ENCODE measurements around the gene ZNF576.
"Not testable (repeated sequence)": the region's sequence is repeated elsewhere in the genome, so short reads cannot be mapped to it uniquely, and the experiment has no call there.

The ZNF576 gene

DNA sequence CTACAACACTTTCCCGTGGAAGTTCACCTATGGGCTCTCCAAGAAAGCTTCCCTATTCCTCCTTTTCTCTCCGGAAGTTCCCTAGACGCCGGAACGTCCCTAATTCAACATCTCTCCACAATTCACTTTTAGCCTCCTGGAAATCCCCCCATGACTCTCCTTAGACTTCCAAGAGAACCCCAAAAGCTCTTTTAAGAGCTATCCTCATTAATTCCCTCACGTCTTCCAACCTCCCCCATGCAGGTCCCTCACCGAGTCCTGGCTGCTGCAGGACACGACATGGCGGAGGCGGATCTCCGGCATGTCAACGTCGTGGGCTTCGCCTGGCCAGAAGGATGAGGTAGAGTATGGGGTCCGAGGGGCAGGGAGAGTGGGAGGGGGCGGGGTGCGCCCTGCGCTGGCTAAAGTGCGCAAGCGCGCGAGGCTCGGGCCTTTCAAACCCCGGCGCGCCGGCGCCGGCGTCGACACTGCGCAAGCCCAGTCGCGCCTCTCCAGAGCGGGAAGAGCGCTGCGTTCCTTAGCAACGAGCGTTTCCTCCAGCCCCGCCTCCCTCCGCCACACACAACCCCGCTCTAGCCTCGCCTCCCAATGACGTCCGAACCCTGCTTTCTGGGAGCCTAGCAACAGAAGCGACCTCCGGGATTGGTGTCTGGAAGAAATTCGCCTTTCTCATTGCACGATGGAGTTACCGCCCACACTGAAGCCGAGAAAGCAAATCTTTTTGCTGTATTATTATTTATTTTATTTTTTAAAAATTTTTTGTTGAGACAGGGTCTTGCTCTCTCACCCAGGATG, 21.0 kb upstream of the ZNF576 start, which contains the start of the genes PINLYP and XRCC1:
Gene PINLYP, plus strand, starts transcription at position 646 of the 795 bp plus-strand sequence. CDS start 1,391 bp downstream, outside the sequence.
Gene XRCC1, minus strand, starts transcription at position 372 of the 795 bp plus-strand sequence. Its CDS starts 69 bp downstream, at position 303.
- DNase-seq (ENCODE audit: low spot score): peak; percentile 99

- DNase-seq (ENCODE audit: low spot score): no peak
Observed at GRCh38 chr19:43575955-43576878, 20.2 kb upstream of the ZNF576 start.

DNA sequence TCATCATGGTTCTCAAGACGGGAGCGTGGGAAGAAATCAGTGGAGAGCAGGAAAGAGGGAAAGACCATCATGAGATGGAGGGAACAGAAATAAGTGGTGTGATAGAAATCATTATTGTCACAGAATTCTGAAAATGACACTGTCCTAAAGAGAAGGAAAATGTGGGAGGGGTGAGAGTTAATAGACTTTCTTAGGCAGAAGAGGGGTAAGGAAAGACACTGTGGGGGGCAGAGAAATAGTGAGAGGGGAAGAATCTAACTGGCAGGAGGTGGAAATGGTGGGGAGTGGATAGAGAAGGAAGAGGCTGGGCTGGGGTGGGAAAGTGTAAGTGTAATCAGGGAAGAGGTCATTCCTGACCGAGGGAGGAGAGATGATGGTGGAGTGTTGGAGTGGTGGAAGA, 17.6 kb upstream of the ZNF576 start:
- DNase-seq (ENCODE audit: low spot score): no peak

- DNase-seq (ENCODE audit: low spot score): no peak
Observed at GRCh38 chr19:43581467-43581866, 14.9 kb upstream of the ZNF576 start.

GRCh38 chr19:43582495-43582894, 13.9 kb upstream of the ZNF576 start:
- no peak for DNase-seq (ENCODE audit: low spot score)

DNA sequence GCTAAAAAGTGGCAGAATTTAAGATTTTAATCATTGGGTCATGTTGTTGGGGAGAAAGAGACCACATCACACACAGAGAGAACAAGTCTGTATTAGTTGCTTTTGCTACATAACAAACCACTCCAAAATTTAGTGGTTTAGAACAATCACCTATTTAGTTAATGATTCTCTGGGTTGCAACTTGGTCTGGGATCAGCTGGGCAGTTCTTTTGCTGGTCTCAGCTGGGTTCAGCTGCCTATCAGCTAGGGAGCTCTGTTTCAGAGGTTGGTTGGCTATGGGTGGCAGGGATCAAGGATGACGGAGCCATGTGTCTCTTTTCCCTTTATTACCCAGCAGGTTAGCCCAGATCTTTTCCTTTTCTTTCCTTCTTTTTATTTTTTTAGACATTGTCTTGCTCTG, 11.9 kb upstream of the ZNF576 start:
- DNase-seq (ENCODE audit: low spot score): no peak

DNA sequence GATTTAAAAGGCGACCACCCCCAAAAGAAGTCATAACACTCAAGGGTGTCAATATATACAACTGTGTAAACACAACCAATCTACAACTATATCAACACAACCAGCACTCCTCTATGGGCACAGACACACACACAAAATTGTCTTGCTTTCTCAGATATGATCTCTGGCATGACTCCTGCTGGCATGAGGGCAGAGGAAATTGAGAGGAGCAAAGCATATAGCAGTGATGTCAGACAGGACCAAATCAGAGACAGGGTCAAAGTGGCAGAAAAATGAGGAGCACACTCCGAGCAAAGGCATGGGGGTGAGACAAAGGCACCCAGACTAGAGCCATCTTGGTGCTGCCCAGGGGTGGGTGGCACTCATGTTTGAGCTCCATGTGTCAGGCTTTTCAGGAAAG, 10.0 kb upstream of the ZNF576 start:
- DNase-seq (ENCODE audit: low spot score): no peak

GRCh38 chr19:43587029-43587428, 9.4 kb upstream of the ZNF576 start:
- DNase-seq (ENCODE audit: low spot score): not testable (repeated sequence)

DNA sequence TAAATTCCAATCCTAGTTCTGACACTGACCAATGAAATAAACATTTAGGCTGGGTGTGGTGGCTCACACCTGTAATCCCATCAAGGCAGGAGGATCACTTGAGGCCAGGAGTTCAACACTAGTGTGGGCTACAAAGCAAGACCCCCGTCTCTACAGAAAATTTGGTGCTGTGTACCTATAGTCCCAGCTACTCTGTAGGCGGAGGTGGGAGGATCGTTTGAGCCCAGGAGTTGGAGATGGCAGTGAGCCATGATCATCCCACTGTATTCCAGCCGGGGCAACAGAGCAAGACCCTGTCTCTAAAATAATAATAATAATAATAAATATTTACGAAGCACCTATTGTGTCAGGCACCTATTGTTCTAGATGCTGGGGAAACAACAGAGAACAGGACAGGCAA, 7.1 kb upstream of the ZNF576 start:
- DNase-seq (ENCODE audit: low spot score): no peak

DNA sequence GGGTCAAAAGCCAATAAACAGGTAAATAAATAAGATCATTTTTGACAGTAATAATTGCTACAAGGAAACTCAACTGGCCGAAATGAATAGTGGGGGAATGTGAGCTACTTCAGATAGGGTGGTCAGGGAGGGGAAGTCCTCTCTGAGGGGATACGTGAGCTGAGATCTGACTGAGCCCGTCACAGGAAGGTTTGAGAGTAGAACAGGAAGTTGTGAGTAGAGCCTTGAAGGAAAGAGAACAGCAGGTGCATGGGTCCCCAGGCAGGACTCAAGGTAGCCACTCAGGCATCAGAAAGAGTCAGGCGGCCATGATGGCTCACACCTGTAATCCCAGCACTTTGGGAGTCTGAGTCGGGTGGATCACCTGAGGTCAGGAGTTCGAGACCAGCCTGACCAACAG, 6.7 kb upstream of the ZNF576 start:
- DNase-seq (ENCODE audit: low spot score): no peak

DNA sequence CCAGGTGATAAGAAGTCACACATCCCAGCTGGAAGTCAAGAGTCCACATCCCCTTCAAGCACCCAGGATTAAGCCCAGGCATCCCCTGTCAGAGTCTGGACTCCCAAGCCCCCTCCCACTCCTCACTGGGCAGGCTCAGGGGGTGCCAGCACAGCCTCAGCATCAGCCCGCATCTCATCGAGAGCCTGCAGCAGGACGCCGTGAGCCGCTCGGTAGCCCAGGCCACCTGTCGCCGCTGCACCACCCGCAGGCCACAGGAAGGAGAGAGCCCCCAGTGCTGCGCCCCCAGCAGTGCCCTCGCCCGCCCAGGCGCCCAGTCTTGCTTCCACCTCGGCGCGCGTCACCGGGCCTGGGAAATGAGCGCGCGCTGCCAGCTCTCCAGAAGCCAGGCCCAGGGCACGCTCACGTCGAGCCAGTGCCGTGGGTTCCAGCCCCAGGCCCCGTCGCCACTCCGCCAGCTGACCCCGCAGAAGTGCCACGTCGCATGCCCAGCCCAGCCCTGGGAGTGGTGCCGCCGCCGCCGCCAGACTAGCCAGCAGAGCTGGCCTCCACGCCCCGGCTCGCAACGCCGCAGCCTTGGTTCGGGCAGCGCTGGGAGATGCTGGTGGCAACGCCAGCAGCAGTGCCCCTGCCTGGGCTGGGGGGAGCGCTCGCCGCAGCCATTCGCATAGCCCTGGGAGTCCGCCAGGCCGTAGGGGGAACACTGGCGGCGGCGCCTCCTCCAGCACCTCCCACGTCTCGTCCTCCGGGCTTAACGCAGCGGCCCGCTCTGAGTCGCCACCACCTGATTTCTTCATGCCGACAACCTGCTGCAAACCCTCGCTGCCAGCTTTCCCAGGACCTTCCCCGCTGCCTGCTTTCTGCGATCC, 4.3 kb upstream of the ZNF576 start:
- DNase-seq (ENCODE audit: low spot score): no peak

DNA sequence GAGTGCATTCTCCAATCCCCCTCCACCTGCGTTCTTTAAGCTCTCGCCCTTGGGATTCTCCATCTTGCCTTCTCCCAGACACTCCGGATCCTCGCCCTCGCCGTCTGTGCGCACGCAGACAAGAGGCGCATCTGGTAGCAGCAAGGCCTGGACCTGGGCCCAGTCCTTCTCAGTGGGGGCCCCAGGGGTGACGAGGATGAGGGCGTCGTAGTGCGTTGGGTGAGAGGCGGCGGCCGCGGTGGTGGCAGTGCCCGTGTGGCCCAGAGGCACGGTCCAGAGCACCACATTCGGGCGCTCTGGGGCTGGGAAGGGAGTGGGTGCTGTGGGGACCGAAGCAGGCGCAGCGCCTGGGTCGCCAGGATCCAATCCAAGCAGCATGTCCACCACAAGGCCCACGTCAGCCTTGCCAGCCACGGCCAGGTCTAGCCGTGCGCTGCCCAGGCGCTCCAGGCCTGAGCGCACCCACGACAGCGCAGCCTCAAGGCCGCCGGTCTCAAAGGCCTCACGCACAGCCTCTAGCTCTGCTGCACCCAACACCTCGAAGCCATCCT, 3.5 kb upstream of the ZNF576 start:
- DNase-seq (ENCODE audit: low spot score): no peak

DNA sequence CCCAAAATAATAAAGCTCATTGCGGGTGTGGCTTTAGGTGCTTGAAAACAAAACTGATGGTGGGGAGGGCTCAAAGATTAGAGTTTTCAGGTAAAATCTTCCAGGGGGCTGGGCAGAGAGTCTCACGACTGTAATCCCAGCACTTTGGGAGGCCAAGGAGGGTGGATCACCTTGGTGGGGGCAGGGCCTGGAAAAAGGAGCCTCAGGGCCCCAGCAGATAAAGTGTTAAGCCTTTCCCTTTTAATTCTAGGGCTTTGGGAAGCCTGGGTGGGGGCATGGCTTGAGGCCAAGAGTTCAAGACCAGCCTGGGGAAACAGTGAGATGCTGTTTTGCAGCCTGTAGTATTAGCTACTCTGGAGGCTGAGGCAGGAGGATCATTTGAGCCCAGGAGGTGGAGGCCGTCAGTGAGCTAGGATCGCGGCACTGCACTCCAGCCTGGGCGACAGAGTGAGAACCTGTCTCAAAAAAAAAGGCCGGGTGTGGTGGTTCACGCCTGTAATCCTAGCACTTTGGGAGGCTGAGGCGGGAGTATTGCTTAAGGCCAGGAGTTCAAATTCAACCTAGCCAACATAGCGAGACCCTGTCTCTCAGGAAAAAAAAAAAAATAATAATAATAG, 2.2 kb upstream of the ZNF576 start:
- no peak for DNase-seq (ENCODE audit: low spot score)

GRCh38 chr19:43594710-43595604, 1.4 kb upstream of the ZNF576 start:
- DNase-seq (ENCODE audit: low spot score): no peak

- DNase-seq (ENCODE audit: low spot score): peak; percentile 20
Observed at GRCh38 chr19:43595605-43595998, 793 bp upstream of the ZNF576 start.

DNA sequence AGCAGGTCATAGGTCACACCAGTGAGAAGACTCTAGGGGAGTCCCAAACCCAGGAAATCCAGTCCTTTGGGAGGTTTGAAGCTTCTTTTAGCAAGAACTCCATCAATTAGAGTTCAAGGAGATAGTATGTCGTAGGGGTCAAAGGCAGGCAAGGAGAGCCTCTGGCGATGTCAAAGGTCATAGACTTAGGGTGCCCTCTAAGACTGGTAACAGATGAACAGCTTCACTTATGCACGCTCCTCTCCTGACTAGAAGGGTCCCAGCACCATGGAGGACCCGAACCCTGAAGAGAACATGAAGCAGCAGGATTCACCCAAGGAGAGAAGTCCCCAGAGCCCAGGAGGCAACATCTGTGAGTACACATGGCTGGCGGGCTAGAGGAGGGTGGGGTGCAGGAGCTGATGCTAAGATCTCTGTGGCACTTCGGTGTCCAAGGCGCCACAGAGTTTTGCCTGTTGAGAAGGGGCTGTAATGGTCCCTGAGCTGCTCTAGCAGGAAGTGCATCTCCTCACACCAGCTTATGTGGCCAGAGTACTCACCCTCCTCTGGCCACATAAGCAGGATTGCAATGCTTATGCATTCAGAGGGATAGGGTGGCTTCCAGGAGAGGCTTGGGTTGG, 557 bp downstream of the ZNF576 start:
- DNase-seq (ENCODE audit: low spot score): no peak

- DNase-seq (ENCODE audit: low spot score): no peak
Observed at GRCh38 chr19:43597876-43598275, 1.5 kb downstream of the ZNF576 start.

- no peak for DNase-seq (ENCODE audit: low spot score)
Observed at GRCh38 chr19:43598445-43599240, 2.2 kb downstream of the ZNF576 start.
